NCI-H226 (cell line): Measurements from ENCODE around the gene PPIF.
"Not testable (repeated sequence)": the region's sequence is repeated elsewhere in the genome, so short reads cannot be mapped to it uniquely, and the experiment has no call there.

Experiments
- DNase-seq: peaks from one replicate; pipeline ENCODE4 v3.0.0-alpha.2; 2015

The PPIF gene

GRCh38 chr10:79332610-79333315 is 14.5 kb upstream of the PPIF start:
- not testable (repeated sequence) for DNase-seq

DNA sequence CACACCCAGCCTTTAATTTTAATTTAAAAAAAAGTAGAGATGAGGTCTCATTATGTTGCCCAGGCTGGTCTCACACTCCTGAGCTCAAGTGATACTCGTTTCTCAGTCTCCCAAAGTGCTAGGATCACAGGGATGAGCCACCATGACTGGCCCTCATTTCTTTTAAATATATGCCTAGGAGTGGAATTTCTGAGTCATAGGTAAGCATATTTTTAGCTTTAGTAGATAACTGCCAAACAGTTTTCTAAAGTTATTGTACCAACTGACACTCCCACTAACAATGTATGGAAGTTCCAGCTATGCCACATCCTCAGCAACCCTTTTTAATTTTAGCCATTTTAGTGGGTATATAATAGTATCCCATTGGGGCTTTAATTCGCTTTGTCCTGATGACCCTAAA is 13.8 kb upstream of the PPIF start:
- peak; percentile 70 for DNase-seq

- DNase-seq: no peak
These were observed 12.7 kb upstream of the PPIF start for GRCh38 chr10:79334573-79334972.

- DNase-seq: no peak
These were observed 12.2 kb upstream of the PPIF start for GRCh38 chr10:79335094-79335469.

DNA sequence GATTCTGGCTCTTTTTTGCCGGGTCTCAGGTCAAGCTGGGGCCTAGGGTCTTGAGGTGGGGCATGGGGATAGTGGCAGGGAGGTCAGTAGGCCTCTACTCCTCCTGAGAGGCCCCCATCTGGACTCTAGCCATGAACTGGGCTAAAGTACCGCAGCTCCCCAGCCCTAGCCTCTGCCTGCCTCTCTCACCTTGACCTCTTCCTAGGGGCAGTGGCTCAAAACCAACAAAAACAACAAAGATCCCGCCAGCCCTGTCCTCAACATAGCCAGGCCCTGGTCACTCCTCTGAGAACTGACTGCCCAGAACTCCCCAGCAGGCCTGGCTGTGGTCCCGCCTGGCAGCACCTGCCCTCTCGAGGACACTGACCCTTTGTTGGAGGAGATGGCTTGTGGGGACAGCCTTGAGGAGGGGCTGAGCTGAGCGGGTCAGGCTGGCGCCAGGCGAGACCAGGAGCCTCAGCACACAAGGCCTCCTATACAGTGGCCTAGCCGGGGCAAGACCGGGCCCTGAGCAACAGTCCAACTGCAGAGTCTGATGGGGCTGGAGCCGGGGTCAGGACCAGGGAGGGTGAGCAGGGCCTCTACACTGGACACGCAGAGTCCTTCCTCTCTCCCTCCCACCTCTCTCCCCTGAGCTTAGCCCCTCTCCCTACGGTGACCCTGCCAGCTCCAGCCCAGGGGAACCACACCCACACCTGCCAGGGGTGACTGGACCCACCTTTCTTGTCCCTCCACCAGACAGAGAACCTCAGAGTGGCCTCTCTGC is 11.6 kb upstream of the PPIF start:
- no peak for DNase-seq

DNA sequence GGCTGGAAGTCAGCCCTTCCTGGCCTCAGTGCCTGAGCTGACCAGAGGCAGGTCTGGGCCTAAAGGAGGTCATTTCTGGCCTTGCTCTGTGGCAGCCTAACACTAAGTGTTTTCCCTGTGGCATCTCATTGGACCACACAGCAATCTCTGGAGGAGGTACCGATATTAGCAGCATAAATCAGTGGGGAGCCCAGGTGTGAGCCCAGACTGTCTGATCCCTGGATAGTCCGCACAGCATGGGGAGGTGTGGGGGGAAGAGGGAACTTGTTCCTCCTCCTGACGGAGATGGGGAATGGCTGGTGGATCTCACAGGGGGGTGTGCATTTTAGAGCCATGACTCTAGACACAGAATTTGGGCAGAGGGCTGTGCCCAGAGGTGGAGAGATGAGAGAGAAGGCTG is 11.0 kb upstream of the PPIF start:
- DNase-seq: no peak

DNA sequence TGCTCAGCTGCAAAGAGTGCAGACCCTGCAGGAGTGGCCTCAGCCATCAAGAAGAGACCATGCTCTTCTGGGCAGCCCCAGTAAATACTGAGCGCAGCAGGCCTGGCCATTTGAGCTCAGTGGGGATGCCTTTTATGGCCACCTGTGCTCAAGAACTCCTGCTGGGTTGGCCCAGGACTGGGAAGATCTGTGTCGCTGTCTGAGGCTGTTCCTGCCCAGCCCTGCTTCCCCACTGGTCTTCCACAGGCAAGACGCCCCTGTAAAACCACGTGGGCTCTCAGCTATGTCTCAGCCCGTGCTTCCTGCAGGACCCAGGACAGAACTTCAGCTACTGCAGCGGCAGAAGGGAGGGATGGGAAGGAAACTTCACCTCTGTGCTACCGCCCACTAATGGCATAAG is 10.5 kb upstream of the PPIF start:
- no peak for DNase-seq

DNA sequence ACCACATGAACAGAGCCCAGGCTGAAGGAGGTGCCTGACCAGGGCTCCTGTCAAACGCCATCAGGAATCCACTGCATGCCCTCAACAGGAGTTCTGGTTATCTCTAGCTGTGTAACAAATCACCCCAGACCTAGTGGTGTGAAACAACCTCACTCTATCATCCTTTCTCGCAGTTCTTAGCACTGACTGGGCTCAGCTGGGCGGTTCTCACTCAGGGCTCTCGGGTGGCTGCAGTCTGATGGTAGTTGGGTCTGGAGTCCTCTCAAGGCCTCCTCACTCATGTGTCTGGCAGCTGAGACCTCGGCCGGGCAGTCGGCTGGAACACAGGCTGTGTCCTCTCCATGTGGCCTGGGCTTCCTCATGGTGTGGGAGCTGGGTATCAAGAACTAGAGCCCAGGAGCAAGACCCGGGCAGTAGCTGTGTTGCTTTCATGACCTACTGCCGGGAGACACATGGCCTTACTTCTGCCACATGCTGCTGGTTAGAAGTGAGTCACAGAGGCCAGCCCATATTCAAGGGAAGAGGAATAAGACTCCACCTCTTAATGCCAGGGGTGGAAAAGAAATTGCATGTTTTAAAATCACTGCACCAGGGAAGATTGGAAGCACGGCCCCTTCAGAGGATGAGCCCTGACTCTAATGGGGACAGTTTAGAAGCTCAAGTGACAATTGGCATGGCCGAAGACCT is 9.3 kb upstream of the PPIF start:
- DNase-seq: not testable (repeated sequence)

GRCh38 chr10:79339266-79339665 is 8.0 kb upstream of the PPIF start:
- no peak for DNase-seq

GRCh38 chr10:79340646-79341244 is 6.5 kb upstream of the PPIF start:
- DNase-seq: no peak

DNA sequence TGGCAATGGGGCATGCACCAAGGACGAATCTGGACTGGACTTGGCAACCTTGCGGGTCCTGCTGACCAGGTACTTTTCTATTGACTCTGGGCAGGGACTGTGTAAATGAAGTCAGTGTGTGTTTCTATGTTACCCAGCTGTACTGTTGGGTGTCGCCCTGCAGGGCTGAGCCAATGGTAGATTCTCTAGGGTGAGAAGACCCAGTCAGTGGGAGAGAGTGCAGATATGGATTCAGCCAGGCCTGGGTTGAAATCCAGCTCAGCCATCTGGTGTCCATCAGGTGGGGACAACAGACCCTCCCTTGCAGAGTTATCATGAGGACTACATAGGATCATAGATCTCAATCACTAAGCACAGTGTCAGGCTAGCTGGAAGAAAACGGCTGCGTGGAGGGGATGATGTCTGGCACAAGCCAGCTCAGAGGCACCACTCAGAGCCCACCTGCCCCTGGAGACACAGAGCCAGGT is 4.9 kb upstream of the PPIF start:
- no peak for DNase-seq

- DNase-seq: no peak
These were observed 4.3 kb upstream of the PPIF start for GRCh38 chr10:79342811-79343561.

GRCh38 chr10:79344502-79345195 is 2.6 kb upstream of the PPIF start:
- no peak for DNase-seq

GRCh38 chr10:79345241-79346011 is 1.8 kb upstream of the PPIF start:
- no peak for DNase-seq

DNA sequence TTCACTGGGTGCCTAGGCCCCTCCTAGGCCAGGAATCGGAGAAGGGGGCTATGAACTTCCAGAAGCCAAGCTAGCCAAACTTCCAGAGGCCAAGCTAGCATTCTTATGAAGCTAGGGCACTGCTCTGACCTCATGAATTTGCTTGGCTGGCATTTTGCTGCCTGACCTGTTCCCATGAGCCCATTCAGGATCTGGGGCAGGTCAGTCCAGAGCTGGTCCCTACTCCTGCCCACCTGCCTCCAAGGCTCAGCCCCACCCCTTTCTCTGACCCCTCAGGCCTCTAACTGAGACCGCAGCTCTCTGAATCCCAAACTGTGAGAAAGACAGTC is 1.3 kb upstream of the PPIF start:
- DNase-seq: no peak

DNA sequence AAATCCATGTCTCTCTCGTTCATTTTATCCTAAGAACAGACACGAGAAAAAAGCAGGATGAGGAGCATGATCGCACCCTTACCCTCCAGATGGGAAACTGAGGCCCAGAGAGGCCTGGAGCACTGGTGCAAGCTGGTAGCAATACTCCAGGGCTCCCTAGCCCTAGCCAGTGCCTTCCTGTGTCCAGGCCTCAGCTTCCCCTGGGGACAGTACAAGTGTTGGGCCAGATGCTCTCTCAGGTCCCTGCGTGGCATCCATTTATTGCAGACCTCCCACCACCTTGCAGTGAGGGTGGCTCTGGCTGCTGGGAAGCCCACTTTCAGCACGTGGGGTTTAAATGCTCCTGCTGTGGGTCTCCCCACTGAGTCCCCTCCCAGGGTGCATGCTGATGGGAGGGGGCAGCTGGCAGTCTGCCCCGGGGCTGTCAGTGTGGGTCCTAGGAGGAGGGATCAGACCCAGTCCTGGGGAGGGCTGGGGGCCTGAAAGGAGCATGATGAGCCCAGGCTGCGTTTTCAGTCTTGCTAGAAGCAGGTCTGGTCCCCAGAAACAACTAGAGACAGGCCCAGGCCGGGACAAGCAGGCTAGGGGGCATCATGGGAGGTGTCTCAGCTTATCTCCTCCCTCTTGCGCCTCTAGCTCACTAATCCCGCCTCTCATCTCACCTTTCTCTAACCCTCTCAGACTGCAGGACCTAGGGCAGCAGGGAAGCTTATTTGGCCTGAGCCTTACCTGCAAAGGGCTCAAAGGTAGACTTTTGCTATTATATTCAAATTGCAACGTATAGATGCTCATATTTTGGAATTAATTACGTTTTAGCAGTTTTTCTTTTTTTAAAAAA is 662 bp upstream of the PPIF start:
- no peak for DNase-seq

GRCh38 chr10:79347894-79348639 is 798 bp downstream of the PPIF start:
- DNase-seq: peak; percentile 74

GRCh38 chr10:79348640-79348988 is 1.3 kb downstream of the PPIF start:
- no peak for DNase-seq

GRCh38 chr10:79349072-79349491 is 1.8 kb downstream of the PPIF start:
- no peak for DNase-seq
